A673 (cell line): Measurements from ENCODE around the gene RNF217.

Source experiments
- EZH2 ChIP-seq: fragments of 200-600 bp; sonication (generic); IDR thresholded peaks from 2 replicates; pipeline ENCODE4 v1.6.1; 2017; ENCODE audit warnings: borderline replicate concordance, low read depth, mild to moderate bottlenecking, mixed read lengths, antibody characterized with exemption, low read length; ENCODE audit not compliant: poor library complexity, severe bottlenecking
- TF ChIP-seq, protein P1 (sequence below): fragments of 300-800, 200-600 bp; sonication (generic); conservative IDR thresholded peaks from 2 replicates; pipeline ENCODE4 v1.5.1; 2017; ENCODE audit warnings: low read depth, mild to moderate bottlenecking, antibody characterized with exemption, low read length, moderate library complexity, mixed read lengths

- TF ChIP-seq, protein P1, sequence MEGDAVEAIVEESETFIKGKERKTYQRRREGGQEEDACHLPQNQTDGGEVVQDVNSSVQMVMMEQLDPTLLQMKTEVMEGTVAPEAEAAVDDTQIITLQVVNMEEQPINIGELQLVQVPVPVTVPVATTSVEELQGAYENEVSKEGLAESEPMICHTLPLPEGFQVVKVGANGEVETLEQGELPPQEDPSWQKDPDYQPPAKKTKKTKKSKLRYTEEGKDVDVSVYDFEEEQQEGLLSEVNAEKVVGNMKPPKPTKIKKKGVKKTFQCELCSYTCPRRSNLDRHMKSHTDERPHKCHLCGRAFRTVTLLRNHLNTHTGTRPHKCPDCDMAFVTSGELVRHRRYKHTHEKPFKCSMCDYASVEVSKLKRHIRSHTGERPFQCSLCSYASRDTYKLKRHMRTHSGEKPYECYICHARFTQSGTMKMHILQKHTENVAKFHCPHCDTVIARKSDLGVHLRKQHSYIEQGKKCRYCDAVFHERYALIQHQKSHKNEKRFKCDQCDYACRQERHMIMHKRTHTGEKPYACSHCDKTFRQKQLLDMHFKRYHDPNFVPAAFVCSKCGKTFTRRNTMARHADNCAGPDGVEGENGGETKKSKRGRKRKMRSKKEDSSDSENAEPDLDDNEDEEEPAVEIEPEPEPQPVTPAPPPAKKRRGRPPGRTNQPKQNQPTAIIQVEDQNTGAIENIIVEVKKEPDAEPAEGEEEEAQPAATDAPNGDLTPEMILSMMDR, result no peak
- no peak for TF ChIP-seq EZH2
These were observed 33.4 kb upstream of the RNF217 start for GRCh38 chr6:124928851-124929250.
